ENCODE measurements around the gene MAP1A. TPM values are rescaled to one million over a fixed set of nuclear protein-coding genes. Genes with fewer than 3 reads are reported as not detected.
"Not testable (repeated sequence)": the region's sequence is repeated elsewhere in the genome, so short reads cannot be mapped to it uniquely, and the experiment has no call there.

The MAP1A gene
- total RNA-seq, 1 donor from 2014 or later, result 35.7 TPM

DNA sequence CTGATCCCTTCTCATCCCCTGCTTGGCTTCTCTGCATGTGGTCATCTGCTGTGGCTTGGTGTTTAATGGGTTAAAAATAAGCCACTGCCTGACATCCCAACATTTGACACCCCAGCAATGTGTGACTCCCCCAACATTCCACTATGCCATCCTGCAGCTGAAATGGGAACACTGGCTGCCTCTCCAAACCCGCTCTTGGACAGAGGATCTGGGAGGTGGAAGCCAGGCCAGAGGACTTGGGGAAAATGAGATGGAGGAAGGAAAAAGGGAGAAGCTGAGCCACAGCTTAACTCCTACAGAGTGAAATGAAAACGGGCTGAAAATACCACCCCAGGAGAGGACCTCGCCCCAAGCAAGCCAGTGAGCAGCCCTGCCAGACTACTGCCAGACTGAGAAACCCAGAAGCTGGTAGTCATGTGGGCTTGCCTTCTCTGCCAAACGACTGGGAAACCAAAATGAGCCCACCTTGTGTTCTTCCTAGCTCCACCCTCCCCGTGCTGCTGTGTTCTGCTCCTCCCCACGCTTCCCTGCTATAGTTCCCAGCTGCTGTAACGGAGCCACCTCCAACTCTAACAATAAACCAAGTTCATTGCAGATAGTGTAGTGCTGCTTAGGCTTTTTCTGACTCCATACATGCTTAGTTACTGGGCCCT lies 13.7 kb downstream of the MAP1A start:
- DNase-seq, result no peak

DNA sequence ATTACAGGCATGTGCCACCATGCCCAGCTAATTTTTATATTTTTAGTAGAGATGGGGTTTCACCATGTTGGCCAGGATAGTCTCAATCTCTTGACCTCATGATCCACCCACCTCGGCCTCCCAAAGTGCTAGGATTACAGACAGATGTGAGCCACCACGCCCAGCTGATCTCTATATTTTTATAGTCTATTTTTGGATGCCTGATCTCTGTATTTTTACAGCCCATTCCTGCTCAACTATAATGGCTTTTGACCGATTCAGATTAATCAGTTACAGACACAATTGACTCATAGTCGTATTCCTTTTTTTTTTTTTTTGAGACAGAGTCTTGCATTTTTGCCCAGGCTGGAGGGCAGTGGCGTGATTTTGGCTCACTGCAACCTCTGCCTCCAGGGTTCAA lies 15.4 kb downstream of the MAP1A start:
- not testable (repeated sequence) for DNase-seq

DNA sequence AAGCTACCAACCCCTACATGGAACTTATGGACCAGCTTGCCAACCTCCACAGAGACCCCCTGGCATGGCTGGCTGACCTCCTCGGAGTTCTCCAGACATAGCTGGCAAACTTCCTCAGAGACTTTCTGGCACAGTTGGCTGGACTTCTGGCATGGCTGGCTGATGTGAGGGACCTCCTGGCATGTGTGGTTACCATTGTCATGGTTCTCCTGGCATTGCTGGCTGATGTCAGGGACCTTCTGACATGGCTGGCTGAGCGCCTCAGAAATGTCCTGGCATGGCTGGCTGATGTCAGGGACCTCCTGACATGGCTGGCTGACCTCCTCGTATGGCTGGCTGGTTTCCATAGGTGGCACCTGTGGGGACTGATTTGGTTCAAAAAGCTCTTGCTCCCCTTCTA lies 17.5 kb downstream of the MAP1A start:
- DNase-seq, result no peak

DNA sequence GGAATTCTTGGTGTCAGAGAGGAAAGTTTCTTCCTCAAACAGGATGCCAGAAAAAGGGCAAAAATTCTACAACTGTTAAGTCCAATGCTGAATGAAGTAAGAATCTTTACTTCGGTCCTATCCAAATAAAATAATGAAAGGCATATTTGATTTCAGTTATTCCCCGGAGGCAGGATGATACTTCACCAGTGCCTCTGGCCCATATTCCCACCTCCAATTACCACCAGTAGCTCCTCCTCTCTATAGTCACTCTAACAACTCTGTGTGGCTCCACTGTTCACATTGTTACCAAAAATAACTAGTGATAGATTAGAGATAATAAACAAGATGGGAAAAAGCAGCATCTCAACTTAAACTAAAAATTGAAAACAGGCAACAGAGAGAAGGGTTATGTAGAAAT lies 20.7 kb downstream of the MAP1A start:
- no peak for DNase-seq

DNA sequence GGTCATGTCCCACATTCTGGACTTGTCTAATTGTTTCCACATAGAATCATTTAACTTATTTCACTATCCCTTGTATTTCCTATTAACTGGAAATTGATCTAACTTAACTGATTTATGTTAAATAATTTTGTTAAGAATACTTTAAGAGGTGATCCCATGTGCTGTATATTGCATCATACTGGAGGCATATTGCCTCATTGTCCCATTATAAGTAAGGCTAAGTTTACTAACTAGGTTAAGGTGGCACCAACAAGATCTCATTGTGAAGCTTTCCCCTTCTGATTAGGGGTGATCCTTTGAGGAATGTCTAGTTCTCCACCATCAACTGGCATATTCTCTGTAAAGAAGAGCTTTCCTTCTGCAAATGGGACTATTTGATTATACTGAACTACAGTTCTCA lies 24.4 kb downstream of the MAP1A start:
- no peak for DNase-seq

DNA sequence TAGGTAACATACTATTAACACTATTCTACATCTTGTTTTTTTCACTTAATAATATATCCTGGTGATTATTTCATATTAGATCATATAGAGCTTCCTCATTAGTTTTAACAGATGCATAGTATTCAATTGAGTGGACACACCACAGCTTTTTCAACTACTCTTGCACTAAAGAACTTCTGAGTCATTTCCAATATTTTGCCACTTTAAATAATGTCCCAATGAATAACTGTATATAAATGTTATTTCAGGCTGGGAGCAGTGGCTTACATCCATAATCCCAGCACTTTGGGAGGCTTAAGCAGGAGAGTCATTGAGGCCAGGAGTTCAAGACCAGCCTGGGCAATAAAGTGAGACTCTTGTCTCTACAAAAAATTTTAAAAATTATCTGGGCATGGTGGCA lies 26.9 kb downstream of the MAP1A start:
- no peak for DNase-seq

DNA sequence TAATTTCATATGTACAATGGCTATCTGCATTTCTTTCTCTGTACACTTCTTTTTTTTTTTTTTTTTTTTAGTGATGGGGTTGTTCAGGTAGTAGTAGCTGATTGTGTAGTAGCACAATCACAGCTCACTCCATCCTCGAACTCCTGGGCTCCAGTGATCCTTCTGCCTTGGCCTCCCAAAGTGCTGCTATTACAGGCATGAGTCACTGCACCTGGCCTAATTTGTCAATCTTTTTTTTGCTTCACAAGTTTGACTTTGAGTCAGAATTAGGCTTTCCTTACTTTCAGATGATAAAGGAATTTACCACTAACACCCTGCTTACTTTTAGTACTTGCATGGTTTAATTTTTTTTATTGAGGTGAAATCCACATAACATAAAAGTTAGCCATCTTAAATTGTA lies 28.0 kb downstream of the MAP1A start:
- no peak for DNase-seq

DNA sequence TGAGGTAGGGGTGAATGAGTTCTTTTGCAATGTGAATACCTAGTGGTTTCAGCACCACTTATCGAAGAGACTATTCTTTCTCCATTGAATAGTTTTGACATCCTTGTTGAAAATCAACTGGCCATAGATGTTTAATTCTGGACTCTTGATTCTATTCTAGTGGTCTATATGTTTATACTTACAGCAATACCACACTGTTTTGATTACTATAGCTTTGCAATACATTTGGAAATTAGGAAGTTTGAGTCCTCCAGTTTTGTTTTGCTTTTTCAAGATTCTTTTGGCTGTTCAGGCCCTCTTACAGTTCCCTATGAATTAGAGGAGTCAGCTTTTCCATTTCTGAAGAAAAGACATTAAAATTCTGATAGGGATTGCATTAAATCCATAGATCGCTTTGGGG lies 30.1 kb downstream of the MAP1A start:
- no peak for DNase-seq

DNA sequence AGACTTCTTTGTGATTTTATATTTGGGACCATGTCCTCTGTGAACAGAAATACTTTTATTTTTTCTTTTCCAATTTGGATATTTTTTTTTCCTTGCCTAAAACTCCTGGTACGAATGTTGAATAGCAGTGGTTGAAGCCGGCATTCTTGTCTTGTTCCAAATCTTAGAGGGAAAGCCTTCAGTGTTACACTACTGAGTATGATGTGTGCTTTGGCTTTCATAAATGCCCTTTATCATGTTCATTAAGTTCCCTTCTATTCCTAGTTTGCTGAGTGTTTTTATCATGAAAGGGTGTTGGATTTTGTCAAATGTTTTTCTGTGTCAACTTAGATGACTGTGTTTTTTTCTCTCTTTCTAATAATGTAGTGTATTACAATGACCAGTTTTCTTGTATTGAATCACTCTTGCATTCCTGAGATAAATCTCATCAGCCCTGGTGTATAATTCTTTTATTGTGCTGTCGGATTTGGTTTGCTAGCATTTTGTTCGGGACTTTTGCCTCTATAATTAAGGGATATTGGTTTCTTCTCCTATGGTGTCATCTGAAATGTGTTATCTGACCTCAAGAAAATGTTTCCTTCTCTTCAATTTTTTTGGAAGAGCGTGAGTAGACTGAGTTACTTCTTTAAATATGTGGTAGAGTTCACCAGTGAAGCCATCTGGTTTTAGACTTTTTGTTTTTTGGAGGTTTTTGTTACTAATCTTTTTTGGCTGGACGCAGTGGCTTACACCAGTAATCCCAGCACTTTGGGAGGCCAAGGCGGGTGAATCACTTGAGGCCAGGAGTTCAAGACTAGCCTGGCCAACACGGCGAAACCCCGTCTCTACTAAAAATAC lies 33.3 kb downstream of the MAP1A start:
- DNase-seq, result no peak

DNA sequence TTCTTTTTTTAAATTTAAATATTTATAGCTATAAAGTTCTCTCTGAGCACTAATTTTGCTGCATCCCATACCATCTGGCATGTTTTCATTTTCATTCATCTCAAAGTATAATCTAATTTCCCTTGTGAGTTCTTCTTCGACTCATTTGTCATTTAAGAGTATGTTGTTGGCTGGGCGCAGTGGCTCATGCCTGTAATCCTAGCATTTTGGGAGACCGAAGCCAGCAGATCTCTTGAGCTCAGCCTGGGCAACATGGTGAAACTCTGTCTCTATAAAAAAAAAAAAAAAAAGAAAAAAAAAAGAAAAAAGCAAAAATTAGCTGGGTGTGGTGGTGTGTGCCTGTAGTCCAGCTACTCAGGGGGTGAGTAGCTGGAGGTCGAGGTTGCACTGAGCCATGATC lies 34.8 kb downstream of the MAP1A start:
- no peak for DNase-seq

DNA sequence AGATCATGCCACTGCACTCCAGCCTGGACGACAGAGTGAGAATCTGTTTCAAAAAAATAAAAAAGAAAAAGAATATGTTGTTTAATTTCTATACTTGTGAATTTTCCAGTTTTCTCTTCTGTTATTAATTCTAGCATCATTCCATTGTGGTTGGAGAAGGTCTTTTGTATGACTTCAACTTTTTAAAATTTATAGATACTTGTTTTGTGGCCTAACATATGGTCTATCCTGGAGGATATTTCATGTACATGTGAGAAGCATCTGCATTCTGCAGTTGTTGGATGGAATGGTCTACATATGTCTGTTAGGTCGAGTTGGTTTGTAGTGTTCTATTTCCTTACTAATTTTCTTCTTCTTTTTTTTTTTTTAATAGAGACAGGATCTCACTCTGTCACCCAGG lies 35.6 kb downstream of the MAP1A start:
- no peak for DNase-seq

DNA sequence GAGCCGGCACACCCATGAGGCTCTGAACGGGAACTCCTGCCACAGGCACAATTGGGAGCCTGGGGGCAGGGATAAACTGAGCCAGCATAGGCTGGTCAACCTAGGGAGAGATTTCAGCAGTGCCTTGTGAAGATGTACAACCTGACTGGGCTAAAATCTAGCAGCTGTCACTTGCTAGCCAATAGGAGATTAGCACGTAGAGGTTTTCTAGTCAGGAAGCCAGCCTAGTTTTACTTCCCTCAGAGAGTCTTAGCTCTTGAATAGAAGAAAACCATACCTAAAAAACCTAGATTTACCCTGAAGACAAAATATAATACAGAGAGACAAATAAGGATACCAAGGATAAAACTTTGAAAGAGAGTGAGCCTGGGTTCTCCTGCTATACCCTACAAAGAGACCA lies 45.3 kb downstream of the MAP1A start:
- not testable (repeated sequence) for DNase-seq

DNA sequence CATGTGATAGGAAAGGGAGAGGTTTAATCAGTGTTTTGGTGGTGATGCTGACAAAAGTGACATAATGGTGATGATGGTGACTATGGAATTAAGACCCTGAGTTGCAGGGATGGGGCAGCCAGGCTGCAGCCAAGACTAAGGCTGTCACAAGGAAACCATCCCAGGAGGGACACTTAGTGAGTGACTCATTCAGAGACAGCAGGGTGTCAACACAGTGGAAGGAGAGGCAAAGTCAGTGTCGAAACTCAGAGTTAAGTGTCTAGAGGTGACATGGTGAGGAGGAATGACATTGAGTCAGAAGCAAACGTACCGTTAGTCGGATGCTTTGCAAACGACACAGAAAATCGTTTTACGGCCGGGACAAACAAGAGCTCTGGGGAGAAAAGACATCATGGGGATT lies 46.4 kb downstream of the MAP1A start:
- DNase-seq, result not testable (repeated sequence)

DNA sequence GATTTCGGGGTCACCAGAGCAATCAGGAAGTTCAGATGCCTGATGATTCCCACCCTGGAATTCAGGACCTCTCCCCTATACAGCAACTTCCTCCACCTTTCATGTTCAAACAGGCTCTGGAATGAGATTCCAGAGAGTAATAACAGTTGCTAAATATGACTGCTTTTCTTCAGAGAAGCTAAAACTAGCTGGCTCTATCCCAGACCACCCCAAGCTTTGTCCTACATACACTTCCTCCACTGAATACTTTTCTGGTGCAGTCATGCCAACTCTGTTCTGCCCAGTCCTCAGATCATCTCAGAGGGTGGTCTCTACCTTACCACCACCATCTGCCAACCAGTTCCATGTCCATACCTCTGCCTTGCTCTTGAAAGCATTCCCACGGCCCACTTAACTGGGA lies 49.2 kb downstream of the MAP1A start:
- DNase-seq, result not testable (repeated sequence)

DNA sequence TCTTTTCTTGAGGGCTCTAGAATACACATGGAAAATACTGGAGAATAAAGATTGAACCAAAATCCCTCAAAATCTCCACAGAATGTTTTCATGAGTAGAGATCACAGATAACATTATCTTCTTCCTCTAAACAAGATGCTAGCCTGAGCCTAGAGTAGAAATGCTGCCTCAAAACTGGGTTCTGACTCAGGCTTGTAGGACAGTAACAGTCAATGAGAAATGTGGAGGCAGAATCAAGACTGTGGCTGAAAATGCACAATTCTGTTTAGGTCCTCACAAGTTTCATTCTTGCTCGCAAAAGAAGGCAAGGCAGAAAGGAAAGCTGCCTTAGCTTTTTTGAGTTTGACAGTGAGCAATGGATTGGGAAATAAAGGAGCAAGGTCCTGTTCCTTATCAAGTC lies 57.2 kb downstream of the MAP1A start:
- DNase-seq, result not testable (repeated sequence)

Other genes starting within 250 kb of the MAP1A start
- not detected for gene TGM7, start 215.4 kb upstream of the MAP1A start, total RNA-seq
- 18.9 TPM for gene LCMT2, start 187.0 kb upstream of the MAP1A start, total RNA-seq
- 37.1 TPM for gene ZSCAN29, start 146.6 kb upstream of the MAP1A start, total RNA-seq
- gene TUBGCP4, start 146.5 kb upstream of the MAP1A start, total RNA-seq, result 21.4 TPM
- gene TP53BP1, start 24.5 kb upstream of the MAP1A start, total RNA-seq, result 142 TPM
- gene PPIP5K1, start 72.6 kb downstream of the MAP1A start, total RNA-seq, result 21.8 TPM
- 6.7 TPM for gene CKMT1B, start 76.4 kb downstream of the MAP1A start, total RNA-seq
- gene STRC, start 101.2 kb downstream of the MAP1A start, total RNA-seq, result 0.47 TPM
- 4.2 TPM for gene CATSPER2, start 131.2 kb downstream of the MAP1A start, total RNA-seq
- 5.6 TPM for gene CKMT1A, start 176.3 kb downstream of the MAP1A start, total RNA-seq
- 34.3 TPM for gene PDIA3, start 228.8 kb downstream of the MAP1A start, total RNA-seq

All from occipital lobe (tissue), 2 donors.